RCC 7860 (cell line): ENCODE data around the gene FUT2.
A peak's percentile ranks its signal among the peaks of the same experiment; 100 is the strongest.
"Not testable (repeated sequence)": the region's sequence is repeated elsewhere in the genome, so short reads cannot be mapped to it uniquely, and the experiment has no call there.

Source experiments
- DNase-seq: peaks from one replicate; pipeline ENCODE4 v3.0.0-alpha.2; 2015; ENCODE audit warnings: low spot score
- FAIRE-seq: peaks from 2 replicates; lab custom pipeline; 2012; peaks lifted over from hg19 to GRCh38; lab: Jason Lieb, UNC

The FUT2 gene

GRCh38 chr19:48670699-48671445 lies 24.9 kb upstream of the FUT2 start:
- DNase-seq (no peak), FAIRE-seq (no peak)

DNA sequence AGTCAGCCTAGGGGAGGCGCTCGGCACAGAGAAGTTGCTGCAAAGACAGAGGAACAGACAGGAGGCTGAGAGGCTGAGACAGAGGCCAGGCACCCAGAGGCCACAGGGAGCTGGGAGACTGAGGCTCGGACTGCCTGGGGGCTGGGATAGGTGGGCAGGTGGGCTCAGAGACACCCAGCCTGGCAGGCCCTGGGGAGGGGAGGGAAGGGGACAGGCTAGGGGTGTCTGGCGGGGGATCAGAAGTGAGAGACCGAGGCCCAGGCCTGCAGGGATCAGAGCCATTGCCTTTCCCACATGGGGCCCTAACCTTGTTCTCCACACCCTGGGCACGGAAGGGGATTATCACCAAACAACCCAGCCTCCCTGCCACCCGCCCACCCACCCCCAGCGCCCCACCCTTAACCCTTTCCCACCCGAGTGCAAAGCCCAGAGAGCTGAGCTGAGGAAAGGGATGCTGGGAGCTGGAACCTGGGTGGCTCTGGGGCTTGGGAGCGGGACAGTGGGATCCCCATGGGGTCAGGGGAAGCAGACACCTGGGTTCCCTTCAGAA lies 24.2 kb upstream of the FUT2 start:
- FAIRE-seq (no peak), DNase-seq (no peak)

GRCh38 chr19:48672994-48673393 lies 22.8 kb upstream of the FUT2 start, which contains the start of gene NTN5:
TSS of gene NTN5 (minus strand) at chr19:48673017. CDS start at chr19:48670986, 2,031 bp downstream.
- DNase-seq (no peak), FAIRE-seq (no peak)

DNA sequence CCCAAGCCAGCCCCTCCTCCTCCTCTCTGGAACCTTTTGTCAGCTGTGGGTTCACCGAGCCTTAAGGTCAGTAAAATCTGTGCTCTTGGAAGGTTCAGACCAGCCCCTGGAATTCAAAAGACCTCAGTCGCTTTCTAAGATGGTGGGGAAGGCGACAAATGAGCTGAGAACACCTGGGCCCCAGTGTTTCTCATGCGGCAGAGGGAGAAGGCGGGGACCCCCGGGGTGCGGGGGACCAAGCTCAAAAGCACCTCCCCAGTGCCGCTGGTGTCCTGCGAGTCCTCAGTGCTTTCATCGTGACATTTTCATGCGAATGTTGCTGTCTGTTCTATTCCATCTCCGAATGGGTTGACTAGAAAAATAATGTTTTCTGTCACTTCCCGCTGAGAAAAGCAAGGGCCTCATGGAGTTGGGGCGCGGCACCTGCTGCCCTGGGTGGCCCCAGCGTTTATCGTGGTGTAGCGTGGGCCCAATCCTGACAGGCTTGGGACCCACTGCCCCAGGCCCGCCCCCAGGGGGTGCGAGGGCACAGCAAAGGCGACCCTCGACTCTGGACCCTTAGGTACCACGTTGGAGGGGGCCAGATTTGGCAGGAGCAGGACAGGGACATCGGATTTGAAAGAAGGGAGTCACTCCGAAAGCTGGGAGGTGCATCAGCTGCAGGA lies 22.2 kb upstream of the FUT2 start:
- DNase-seq (no peak), FAIRE-seq (no peak)

DNA sequence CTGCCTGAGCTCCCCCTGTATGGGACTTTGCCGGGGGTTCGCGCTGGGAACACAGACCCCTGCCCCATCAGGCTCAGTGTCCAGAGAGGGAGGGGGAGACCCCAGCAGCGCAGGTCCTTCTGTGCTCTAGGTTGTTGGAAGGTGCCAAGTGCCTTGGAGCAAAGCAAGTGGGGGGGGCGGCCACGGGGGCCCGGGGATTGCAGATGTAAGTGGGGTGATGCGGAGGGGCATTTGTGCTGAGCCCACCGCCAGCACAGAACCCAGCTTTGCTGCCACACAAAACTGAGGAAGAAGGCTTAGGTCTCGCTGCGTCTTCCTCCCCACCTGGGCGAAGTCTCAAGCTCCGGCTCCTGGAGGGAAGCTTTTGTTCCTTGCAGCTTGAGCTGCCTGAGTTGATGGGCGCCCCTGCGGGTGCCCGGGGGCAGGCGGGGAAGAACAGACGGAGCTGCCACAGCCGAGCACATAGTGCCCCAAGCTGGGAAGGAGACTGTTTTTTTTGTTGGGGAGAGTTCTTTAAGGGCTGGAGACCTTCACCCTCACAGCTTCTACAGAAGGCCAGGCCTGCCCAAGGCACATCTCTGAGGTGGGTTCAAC lies 21.5 kb upstream of the FUT2 start:
- DNase-seq (no peak), FAIRE-seq (no peak)

- peak; percentile 39 for DNase-seq
- FAIRE-seq, result no peak
Observed at GRCh38 chr19:48674921-48675824, 20.6 kb upstream of the FUT2 start.

GRCh38 chr19:48676487-48676886 lies 19.3 kb upstream of the FUT2 start:
- FAIRE-seq (no peak), DNase-seq (no peak)

DNA sequence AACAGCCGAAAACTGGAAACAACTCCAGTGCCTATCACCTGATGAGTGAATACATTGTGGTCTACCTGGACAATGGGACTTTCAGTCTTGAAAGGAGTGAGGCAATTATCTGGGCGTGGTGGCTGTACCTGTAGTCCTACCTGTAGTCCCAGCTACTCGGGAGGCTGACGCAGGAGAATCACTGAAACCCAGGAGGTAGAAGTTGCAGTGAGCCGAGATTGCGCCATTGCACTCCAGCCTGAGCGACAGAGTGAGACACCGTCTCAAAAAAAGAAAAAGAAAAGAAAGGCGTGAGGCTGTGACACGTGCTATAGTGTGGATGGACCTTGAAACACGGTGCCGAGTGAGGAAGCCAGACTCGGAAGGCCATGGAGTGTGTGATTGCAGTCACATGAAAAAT lies 18.9 kb upstream of the FUT2 start:
- FAIRE-seq (no peak), DNase-seq (no peak)

- FAIRE-seq, result no peak
Observed at GRCh38 chr19:48678201-48678600, 17.6 kb upstream of the FUT2 start.

DNA sequence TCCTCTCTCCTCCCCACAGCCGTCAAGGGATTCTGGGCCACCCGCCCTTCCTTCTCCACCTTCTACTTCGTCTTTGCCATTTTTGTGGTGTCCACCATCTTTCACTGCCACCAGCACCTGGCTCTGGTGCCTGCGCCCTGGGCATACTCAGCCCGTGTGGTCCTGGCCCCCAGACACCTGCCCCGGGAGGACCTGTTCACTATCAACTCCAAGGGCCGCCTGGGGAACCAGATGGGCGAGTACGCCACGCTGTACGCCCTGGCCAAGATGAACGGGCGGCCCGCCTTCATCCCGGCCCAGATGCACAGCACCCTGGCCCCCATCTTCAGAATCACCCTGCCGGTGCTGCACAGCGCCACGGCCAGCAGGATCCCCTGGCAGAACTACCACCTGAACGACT lies 15.8 kb upstream of the FUT2 start:
- not testable (repeated sequence) for DNase-seq, FAIRE-seq

More at GRCh38 chr19:48678201-48678600, 17.6 kb upstream of the FUT2 start:
- DNase-seq, result no peak

DNA sequence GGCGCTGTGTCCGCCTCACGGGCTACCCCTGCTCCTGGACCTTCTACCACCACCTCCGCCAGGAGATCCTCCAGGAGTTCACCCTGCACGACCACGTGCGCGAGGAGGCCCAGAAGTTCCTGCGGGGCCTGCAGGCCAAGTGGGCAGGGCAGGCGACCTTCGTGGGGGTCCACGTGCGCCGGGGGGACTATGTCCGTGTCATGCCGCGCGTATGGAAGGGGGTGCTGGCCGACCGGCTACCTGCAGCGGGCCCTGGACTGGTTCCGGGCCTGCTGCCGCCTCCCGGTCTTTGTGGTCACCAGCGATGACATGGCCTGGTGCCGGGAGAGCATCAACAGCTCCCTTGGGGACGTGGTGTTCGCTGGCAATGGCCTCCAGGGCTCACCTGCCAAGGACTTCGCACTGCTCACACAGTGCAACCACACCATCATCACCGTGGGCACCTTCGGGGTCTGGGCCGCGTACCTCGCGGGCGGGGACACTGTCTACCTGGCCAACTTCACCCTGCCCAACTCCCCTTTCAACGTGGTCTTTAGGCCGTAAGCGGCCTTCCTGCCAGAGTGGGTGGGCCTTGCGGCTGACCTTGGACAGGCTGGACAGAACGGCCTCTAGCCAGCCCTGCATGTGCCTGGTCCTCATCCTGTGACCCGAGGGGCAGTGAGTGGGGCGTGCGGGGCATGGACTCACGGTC lies 15.2 kb upstream of the FUT2 start:
- FAIRE-seq, result no peak
- DNase-seq, result no peak

DNA sequence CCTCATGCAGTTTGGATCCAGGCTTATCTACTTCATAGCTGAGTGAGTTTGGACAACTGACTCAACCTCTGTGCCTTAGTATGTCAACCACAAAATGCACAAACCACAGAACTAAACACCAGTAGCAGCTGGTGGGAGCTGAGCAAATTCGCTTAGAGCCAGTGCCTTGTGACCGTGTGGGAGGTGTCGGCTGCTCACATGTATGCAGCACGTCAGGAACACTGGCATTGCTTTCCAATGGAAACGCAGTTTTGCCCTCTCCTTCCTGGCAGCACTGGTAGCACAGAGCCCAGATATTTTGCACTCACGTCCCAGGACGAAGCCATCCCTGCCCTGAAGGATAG lies 14.7 kb upstream of the FUT2 start:
- DNase-seq, result peak; percentile 96
- FAIRE-seq, result peak; percentile 96

GRCh38 chr19:48683349-48683748 lies 12.4 kb upstream of the FUT2 start:
- DNase-seq (no peak), FAIRE-seq (no peak)

DNA sequence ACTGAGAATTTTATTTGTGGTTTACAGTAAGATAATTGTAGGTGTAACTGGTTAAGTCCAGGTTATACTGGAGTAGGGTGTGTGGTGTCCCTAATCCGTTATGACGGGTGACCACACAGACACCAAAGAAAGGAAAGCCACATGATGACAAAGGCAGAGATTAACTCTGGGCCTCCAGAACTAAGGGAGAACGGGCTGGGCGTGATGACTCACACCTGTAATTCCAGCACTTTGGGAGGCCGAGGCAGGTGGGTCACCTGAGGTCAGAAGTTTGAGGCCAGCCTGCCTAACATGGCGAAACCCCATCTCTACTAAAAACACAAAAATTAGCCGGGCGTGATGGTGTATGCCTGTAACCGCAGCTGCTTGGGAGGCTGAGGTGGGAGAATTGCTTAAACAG lies 10.2 kb upstream of the FUT2 start:
- FAIRE-seq (peak; percentile 83), DNase-seq (peak; percentile 76)

DNA sequence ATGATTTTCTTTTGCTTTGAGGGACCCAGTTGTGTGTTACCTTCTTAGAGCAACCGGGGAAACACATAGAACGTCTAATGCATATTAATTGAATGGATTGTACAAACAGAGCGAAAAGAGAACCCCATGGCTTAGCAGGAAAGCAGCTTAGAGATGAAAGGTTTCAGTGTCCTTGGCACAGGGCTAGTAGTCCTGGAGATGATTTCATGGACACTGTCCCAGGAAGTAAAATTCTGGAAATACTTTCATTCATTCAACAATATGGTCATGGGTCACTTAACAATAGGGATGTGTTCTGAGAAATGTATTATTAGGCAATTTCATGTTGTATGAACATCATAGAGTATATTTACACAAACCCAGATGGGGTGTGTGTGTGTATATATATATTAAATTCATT lies 9.7 kb upstream of the FUT2 start:
- FAIRE-seq (peak; percentile 28), DNase-seq (peak; percentile 35)

- FAIRE-seq, result not testable (repeated sequence)
Observed at GRCh38 chr19:48686637-48687036, 9.1 kb upstream of the FUT2 start.

DNA sequence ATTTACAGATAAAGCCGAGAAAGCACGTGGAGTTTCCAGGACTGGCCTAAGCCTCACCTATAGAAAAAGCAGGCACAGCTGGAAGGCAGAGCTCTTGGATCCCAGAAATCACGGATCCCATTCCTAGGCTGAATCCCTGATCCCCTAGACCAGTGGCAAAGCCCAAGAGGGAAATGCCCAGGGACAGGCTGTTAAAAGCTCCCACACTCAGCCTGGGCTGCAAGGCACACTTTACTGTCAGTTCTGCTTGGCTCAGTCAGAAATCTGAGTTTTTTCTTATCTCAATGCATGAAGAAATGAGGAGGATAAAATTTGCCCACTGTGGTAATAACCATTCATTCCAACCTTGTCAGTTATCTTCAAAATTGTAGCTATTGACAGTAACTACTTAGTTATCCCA lies 8.0 kb upstream of the FUT2 start:
- DNase-seq, result no peak
- no peak for FAIRE-seq

More at GRCh38 chr19:48686637-48687036, 9.1 kb upstream of the FUT2 start:
- DNase-seq, result not testable (repeated sequence)

- FAIRE-seq (no peak), DNase-seq (no peak)
Observed at GRCh38 chr19:48689449-48689848, 6.3 kb upstream of the FUT2 start.

DNA sequence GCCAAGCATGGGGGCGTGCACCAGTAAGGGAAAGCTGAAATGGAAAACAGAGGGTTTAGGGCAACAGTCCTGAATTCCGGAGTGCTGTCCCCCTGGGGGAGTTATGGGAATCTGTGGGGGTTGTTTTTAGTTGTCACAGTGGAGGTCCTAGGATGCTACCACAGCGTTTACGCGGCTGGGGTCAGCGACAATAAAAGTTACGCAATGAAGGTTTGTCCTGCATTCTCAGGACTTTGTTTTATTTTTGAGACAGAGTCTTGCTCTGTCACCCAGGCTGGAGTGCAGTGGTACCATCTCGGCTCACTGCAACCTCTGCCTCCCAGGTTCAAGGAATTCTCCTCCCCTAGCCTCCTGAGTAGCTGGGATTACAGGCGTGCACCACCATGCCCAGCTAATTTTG lies 2.1 kb upstream of the FUT2 start:
- DNase-seq, FAIRE-seq: not testable (repeated sequence)
